HepG2 (cell line): Measurements from ENCODE around the gene ANTKMT. TPM values are rescaled to one million over a fixed set of nuclear protein-coding genes. Genes with fewer than 3 reads are reported as not detected.

Source experiments
- HOXD1 ChIP-seq: sonication (generic); formaldehyde crosslinking; IDR thresholded peaks from 2 replicates; pipeline ENCODE4 v1.5.0; 2020; ENCODE audit warnings: missing genetic modification reagents
- MAFF ChIP-seq: IDR thresholded peaks from 2 replicates; pipeline ENCODE4 v1.6.1; 2011; ENCODE audit warnings: low read depth, low read length, improper control_type of control experiment
- MYPOP ChIP-seq: sonication (generic); formaldehyde crosslinking; IDR thresholded peaks from 2 replicates; pipeline ENCODE4 v1.8.1; 2023; ENCODE audit warnings: mild to moderate bottlenecking, moderate library complexity, missing genetic modification reagents
- NFYC ChIP-seq: IDR thresholded peaks from 2 replicates; pipeline ENCODE4 v1.6.1; 2016; ENCODE audit warnings: missing genetic modification reagents, missing compliant biosample characterization
- RFX1 ChIP-seq: fragments of 450-650 bp; IDR thresholded peaks from 2 replicates; pipeline ENCODE4 v1.6.1; 2017
- SIN3A ChIP-seq: IDR thresholded peaks from 2 replicates; pipeline ENCODE4 v1.6.1; 2011; ENCODE audit warnings: low read depth, mild to moderate bottlenecking, control low read depth, low read length, borderline replicate concordance
- TCF7L2 ChIP-seq: IDR thresholded peaks from 2 replicates; pipeline ENCODE4 v1.6.1; 2011; ENCODE audit warnings: mild to moderate bottlenecking, low read depth, low read length, moderate library complexity
- ZBTB44 ChIP-seq: sonication (generic); formaldehyde crosslinking; IDR thresholded peaks from 2 replicates; pipeline ENCODE4 v1.4.0; 2020; ENCODE audit warnings: missing genetic modification reagents
- ZKSCAN1 ChIP-seq: fragments of 150-350 bp; IDR thresholded peaks from 2 replicates; pipeline ENCODE4 v1.6.1; 2014; ENCODE audit warnings: low read length
- ZNF160 ChIP-seq: sonication (generic); formaldehyde crosslinking; IDR thresholded peaks from 2 replicates; pipeline ENCODE4 v1.8.0; 2022; ENCODE audit warnings: mild to moderate bottlenecking, inconsistent platforms, missing genetic modification reagents
- ZNF333 ChIP-seq: sonication (generic); formaldehyde crosslinking; IDR thresholded peaks from 2 replicates; pipeline ENCODE4 v1.4.0; 2020; ENCODE audit warnings: mild to moderate bottlenecking, missing genetic modification reagents, borderline replicate concordance
- ZNF556 ChIP-seq: sonication (generic); formaldehyde crosslinking; IDR thresholded peaks from 2 replicates; pipeline ENCODE4 v1.4.0; 2020; ENCODE audit warnings: mild to moderate bottlenecking, missing genetic modification reagents, borderline replicate concordance
- ZNF614 ChIP-seq: IDR thresholded peaks from 2 replicates; pipeline ENCODE4 v1.6.1; 2018; ENCODE audit warnings: missing biosample characterization, missing genetic modification reagents, inconsistent platforms, borderline replicate concordance
- ZNF704 ChIP-seq: sonication (generic); formaldehyde crosslinking; IDR thresholded peaks from 2 replicates; pipeline ENCODE4 v1.8.1; 2023; ENCODE audit warnings: mild to moderate bottlenecking, inconsistent platforms, moderate library complexity, missing genetic modification reagents, borderline replicate concordance
- ZNF724P ChIP-seq: sonication (generic); formaldehyde crosslinking; IDR thresholded peaks from 2 replicates; pipeline ENCODE4 v1.8.0; 2022; ENCODE audit warnings: missing genetic modification reagents, borderline replicate concordance
- ZSCAN20 ChIP-seq: sonication (generic); formaldehyde crosslinking; IDR thresholded peaks from 2 replicates; pipeline ENCODE4 v1.4.0; 2020; ENCODE audit warnings: missing genetic modification reagents, mild to moderate bottlenecking, borderline replicate concordance
- polyA plus RNA-seq, 8 experiments: library from polyadenylated mRNA; depleted of rRNA in 3 of 8; stranded (reverse) in 7 of 8; unstranded in 1 of 8; fragments of >200 nt; fragmentation: Illumina TruSeq in 4 of 8; extraction: Trizol in 4 of 8; gene quantifications; 2 replicates each; pipeline versions ENCODE4 v1.2.1 to v1.2.3, GENCODE V29; 2011 to 2016; ENCODE audit warnings: low read depth in 4 of 8, missing spikeins in 1 of 8, mixed read lengths in 1 of 8; ENCODE audit not compliant: insufficient read depth in 1 of 8
- total RNA-seq, 5 experiments: library from RNA; depleted of rRNA; stranded (reverse); fragments of >200 nt; fragmentation: Illumina TruSeq; extraction: Trizol; gene quantifications; 2 replicates each; pipeline ENCODE4 v1.2.3, GENCODE V29; 2016; ENCODE audit warnings: low read depth in 1 of 5
- TF ChIP-seq, protein P1 (sequence below): sonication (generic); formaldehyde crosslinking; IDR thresholded peaks from 2 replicates; pipeline ENCODE4 v1.9.0; 2022; ENCODE audit warnings: missing genetic modification reagents, mild to moderate bottlenecking, borderline replicate concordance
- TF ChIP-seq, protein P2 (sequence below): IDR thresholded peaks from 2 replicates; pipeline ENCODE4 v1.6.1; 2016; ENCODE audit warnings: low read depth
- TF ChIP-seq, protein P3 (sequence below): sonication (generic); formaldehyde crosslinking; IDR thresholded peaks from 2 replicates; pipeline ENCODE4 v1.4.0; 2020; ENCODE audit warnings: missing genetic modification reagents
- TF ChIP-seq, protein P4 (sequence below): sonication (generic); formaldehyde crosslinking; IDR thresholded peaks from 2 replicates; pipeline ENCODE4 v1.5.0; 2020; ENCODE audit warnings: missing genetic modification reagents

Gene ANTKMT
- total and polyA plus RNA-seq, 2 of the 13 experiments (the other 11 are each of a cell fraction or from before 2014, with no cell fraction given) = 7.5 to 47.8 TPM

- TF ChIP-seq SIN3A = 0 out of 2 replicates have a peak, but pooled peaks have one; percentile 5
- TF ChIP-seq RFX1 = no peak
- no peak for TF ChIP-seq MYPOP (CRISPR knock-in tag)
- TF ChIP-seq, protein P1, sequence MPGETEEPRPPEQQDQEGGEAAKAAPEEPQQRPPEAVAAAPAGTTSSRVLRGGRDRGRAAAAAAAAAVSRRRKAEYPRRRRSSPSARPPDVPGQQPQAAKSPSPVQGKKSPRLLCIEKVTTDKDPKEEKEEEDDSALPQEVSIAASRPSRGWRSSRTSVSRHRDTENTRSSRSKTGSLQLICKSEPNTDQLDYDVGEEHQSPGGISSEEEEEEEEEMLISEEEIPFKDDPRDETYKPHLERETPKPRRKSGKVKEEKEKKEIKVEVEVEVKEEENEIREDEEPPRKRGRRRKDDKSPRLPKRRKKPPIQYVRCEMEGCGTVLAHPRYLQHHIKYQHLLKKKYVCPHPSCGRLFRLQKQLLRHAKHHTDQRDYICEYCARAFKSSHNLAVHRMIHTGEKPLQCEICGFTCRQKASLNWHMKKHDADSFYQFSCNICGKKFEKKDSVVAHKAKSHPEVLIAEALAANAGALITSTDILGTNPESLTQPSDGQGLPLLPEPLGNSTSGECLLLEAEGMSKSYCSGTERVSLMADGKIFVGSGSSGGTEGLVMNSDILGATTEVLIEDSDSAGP (CRISPR knock-in tag) = no peak; the same call in 1 of the 2 replicates
- TF ChIP-seq, protein P2, sequence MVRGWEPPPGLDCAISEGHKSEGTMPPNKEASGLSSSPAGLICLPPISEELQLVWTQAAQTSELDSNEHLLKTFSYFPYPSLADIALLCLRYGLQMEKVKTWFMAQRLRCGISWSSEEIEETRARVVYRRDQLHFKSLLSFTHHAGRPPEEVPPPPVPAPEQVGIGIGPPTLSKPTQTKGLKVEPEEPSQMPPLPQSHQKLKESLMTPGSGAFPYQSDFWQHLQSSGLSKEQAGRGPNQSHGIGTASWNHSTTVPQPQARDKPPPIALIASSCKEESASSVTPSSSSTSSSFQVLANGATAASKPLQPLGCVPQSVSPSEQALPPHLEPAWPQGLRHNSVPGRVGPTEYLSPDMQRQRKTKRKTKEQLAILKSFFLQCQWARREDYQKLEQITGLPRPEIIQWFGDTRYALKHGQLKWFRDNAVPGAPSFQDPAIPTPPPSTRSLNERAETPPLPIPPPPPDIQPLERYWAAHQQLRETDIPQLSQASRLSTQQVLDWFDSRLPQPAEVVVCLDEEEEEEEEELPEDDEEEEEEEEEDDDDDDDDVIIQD = no peak
- TF ChIP-seq ZNF704 (CRISPR knock-in tag) = no peak
- no peak for TF ChIP-seq HOXD1
- TF ChIP-seq TCF7L2 = no peak
- TF ChIP-seq ZNF333 (CRISPR knock-in tag) = no peak
- no peak for TF ChIP-seq ZSCAN20 (CRISPR knock-in tag)
- TF ChIP-seq ZNF160 = no peak; the same call in 1 of the 2 replicates
- no peak for TF ChIP-seq ZNF614 (CRISPR knock-in tag)
- no peak for TF ChIP-seq ZNF556 (CRISPR knock-in tag)
- no peak for TF ChIP-seq MAFF
- TF ChIP-seq, protein P3, sequence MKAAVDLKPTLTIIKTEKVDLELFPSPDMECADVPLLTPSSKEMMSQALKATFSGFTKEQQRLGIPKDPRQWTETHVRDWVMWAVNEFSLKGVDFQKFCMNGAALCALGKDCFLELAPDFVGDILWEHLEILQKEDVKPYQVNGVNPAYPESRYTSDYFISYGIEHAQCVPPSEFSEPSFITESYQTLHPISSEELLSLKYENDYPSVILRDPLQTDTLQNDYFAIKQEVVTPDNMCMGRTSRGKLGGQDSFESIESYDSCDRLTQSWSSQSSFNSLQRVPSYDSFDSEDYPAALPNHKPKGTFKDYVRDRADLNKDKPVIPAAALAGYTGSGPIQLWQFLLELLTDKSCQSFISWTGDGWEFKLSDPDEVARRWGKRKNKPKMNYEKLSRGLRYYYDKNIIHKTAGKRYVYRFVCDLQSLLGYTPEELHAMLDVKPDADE (CRISPR knock-in tag) = no peak
- no peak for TF ChIP-seq NFYC (CRISPR knock-in tag)
- TF ChIP-seq ZBTB44 (CRISPR knock-in tag) = no peak
- no peak for TF ChIP-seq ZKSCAN1
- TF ChIP-seq, protein P4, sequence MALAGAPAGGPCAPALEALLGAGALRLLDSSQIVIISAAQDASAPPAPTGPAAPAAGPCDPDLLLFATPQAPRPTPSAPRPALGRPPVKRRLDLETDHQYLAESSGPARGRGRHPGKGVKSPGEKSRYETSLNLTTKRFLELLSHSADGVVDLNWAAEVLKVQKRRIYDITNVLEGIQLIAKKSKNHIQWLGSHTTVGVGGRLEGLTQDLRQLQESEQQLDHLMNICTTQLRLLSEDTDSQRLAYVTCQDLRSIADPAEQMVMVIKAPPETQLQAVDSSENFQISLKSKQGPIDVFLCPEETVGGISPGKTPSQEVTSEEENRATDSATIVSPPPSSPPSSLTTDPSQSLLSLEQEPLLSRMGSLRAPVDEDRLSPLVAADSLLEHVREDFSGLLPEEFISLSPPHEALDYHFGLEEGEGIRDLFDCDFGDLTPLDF (CRISPR knock-in tag) = no peak
- TF ChIP-seq ZNF724P = no peak
These were observed 40.9 kb upstream of the ANTKMT start, which contains the start of gene STUB1 (continued) for GRCh38 chr16:679814-680624.
